Activated T-cell treated with anti-CD3 and anti-CD28 coated beads, Interleukin-2, amount 50 U/mL, for 24 hours (primary cell): ENCODE data around the gene UBE2S.

Experiments used
- DNase-seq: peaks from one replicate; pipeline ENCODE4 v3.0.0-alpha.2; 2020
- H3K27ac Mint-ChIP-seq: 2 replicates; pipeline ENCODE4 v1.8.0; 2020; ENCODE audit warnings: mild to moderate bottlenecking, mixed read lengths
- H3K27me3 Mint-ChIP-seq: 2 replicates; pipeline ENCODE4 v1.8.0; 2020; ENCODE audit warnings: mixed read lengths
- H3K36me3 Mint-ChIP-seq: 2 replicates; pipeline ENCODE4 v1.8.0; 2020; ENCODE audit warnings: low read depth, mixed read lengths
- H3K4me1 Mint-ChIP-seq: 2 replicates; pipeline ENCODE4 v1.8.0; 2020; ENCODE audit warnings: low read depth, mixed read lengths
- H3K4me3 Mint-ChIP-seq: 2 replicates; pipeline ENCODE4 v1.8.0; 2020; ENCODE audit warnings: mild to moderate bottlenecking, moderate library complexity, mixed read lengths
- H3K9me3 Mint-ChIP-seq: 2 replicates; pipeline ENCODE4 v1.8.0; 2020; ENCODE audit warnings: mixed read lengths

The UBE2S gene

DNA sequence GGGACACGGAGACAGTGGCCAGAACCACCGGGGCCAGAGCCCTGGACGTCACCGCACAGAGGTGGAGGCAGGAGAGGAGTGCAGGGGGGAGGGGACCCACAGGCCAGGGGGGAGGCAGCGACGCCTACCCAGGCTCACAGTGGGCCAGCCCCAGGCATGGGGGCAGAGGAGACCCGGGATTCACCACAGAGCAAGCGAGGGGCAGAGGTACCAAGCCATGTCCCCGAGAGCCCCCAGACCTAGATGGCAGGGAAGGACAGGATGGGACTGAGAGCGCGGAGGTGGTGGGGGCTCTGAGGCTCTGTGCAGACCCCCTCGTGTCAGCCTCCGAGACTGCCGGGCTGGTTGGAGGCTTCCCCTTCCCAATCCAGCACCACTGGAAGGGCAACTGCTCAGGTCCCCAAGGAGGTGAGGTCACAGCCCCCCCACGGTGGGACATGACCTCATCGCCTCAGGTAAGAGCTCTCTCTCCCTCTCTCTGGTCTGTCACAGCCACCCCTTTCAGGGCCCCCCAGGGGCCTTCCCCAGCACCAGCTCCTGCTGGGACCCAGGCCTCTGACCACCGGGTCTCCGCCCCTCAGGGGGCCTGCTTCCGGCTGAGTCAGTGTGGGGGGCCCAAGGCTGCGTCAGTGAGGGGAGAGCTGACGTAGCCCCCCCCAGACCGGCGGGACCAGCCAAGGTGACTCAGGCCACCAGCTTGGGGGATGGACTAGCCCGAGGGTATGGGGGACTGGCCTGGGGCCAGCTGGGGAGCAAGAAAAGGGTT is 35.1 kb downstream of the UBE2S start:
- no peak overlapping the region for H3K4me3 Mint-ChIP-seq
- H3K27me3 Mint-ChIP-seq, result peaks cover 67% of the 10 kb centered on the region
- H3K36me3 Mint-ChIP-seq, result no peaks in the 10 kb centered on the region
- peaks cover 12% of the 10 kb centered on the region for H3K4me1 Mint-ChIP-seq
- no peak for DNase-seq
- no peaks in the 10 kb centered on the region for H3K9me3 Mint-ChIP-seq
- H3K27ac Mint-ChIP-seq, result no peak overlapping the region

DNA sequence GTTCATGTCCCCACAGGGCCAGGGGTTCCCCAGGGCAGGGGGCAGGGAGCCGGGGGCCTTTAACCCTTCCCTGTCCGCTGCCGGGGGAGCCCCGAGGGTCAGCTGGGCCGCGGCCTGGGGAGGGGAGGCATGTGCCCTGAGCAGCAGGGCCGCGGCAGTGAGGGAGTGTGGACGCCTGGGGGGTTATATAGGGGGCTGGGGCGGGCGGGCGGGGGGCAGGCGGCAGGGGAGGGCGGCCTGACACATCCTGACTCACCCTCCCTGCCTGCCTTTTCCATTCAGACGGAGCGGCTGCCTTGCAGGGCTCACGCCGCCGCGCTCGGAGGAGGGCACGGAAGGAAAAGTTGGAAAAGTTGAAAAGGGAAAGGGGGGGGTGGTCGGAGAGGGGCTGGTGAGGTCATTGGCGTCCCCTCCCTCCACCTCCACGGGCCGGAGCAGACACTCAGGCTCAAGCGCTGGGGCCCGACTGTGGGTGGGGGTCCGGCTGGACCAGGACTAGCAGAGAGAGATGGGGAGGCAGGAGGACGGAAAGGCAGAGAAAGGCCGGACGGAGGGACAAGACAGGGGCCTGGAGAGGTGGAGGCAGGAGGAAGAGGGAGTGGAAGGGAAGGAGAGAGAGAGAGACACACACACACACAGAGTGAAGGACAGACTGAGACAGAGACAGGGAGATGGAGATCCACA is 37.1 kb downstream of the UBE2S start, which contains the start of gene IL11:
Gene IL11, minus strand, starts transcription at position 159 of the 684 bp plus-strand sequence. Its CDS starts 153 bp downstream, at position 6.
- peak within 1 kb of the TSS; percentile 57 for H3K4me3 Mint-ChIP-seq
- peaks cover 12% of the 10 kb centered on the region for H3K4me1 Mint-ChIP-seq
- H3K27me3 Mint-ChIP-seq, result peaks cover 61% of the 10 kb centered on the region
- H3K27ac Mint-ChIP-seq, result no peak within 1 kb of the TSS
- DNase-seq, result no peak
- H3K36me3 Mint-ChIP-seq, result no peaks in the 10 kb centered on the region
- no peaks in the 10 kb centered on the region for H3K9me3 Mint-ChIP-seq

DNA sequence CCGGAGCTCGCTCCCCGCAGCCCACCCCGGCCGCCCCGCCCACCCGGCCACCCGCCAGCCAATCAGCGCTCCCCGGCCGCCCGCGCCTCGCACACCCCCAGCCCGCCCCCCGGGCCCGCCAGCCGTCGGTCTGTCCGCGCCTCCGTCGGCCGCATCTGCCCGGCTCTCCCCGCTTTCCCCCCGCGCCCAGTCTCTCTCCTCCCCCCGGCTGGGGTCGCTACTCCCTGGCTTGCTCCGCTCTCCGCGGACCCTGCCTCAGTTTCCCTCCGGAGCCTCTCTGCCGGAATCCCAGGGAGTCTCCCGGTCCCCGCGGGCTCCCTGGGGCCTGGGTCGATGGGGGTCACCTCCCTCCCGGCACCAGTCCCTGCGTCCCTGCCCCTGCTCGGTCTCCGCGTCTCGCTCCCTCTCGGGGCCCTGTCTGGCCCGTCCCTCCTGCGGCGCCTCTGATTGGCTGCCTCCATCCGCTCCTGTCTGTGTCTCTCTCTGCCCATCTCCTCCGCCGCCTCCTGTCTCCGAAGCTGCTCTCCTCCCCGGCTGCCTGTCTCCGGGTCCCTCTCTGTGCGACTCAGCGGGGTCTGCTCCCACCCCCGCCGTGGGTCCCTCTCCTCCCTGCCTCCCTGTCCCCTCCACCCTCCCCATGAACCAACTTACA is 37.8 kb downstream of the UBE2S start:
- Mint-ChIP-seq H3K9me3 (no peaks in the 10 kb centered on the region), H3K36me3 (no peaks in the 10 kb centered on the region), H3K4me3 (peak overlapping the region; percentile 57), H3K27me3 (peaks cover 58% of the 10 kb centered on the region), H3K27ac (no peak overlapping the region), H3K4me1 (peaks cover 12% of the 10 kb centered on the region)
- peak; percentile 60 for DNase-seq

GRCh38 chr19:55368701-55369563 is 38.7 kb downstream of the UBE2S start:
- no peaks in the 10 kb centered on the region for H3K36me3 Mint-ChIP-seq
- H3K27ac Mint-ChIP-seq, result no peak overlapping the region
- peaks cover 56% of the 10 kb centered on the region for H3K27me3 Mint-ChIP-seq
- DNase-seq, result peak; percentile 55
- H3K4me1 Mint-ChIP-seq, result peaks cover 12% of the 10 kb centered on the region
- H3K4me3 Mint-ChIP-seq, result no peak overlapping the region
- H3K9me3 Mint-ChIP-seq, result no peaks in the 10 kb centered on the region

DNA sequence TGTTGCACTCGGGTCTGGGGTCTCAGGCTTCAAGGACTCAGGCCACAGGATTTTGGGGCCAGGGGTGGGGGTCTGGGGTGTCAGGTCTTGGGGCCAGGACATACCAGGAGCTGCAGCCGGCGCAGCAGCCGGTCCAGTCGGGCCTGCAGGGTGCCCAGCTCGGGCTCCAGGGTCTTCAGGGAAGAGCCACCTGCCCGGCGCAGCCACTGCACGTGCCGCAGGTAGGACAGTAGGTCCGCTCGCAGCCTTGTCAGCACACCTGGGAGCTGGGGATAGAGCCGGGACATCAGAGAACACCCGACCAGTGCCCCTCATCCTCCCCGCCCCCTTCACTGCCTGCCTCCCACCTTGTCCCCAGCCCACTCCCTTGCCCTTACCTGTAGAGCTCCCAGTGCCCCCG is 39.5 kb downstream of the UBE2S start:
- Mint-ChIP-seq H3K9me3 (no peaks in the 10 kb centered on the region), H3K4me3 (no peak overlapping the region), H3K36me3 (no peaks in the 10 kb centered on the region), H3K4me1 (peaks cover 9% of the 10 kb centered on the region), H3K27ac (no peak overlapping the region), H3K27me3 (peaks cover 50% of the 10 kb centered on the region)
- DNase-seq, result no peak

GRCh38 chr19:55366790-55367189 is 40.8 kb downstream of the UBE2S start:
- peaks cover 40% of the 10 kb centered on the region for H3K27me3 Mint-ChIP-seq
- no peak overlapping the region for H3K4me3 Mint-ChIP-seq
- H3K36me3 Mint-ChIP-seq, result no peaks in the 10 kb centered on the region
- H3K9me3 Mint-ChIP-seq, result no peaks in the 10 kb centered on the region
- H3K4me1 Mint-ChIP-seq, result peaks cover 6% of the 10 kb centered on the region
- no peak for DNase-seq
- no peak overlapping the region for H3K27ac Mint-ChIP-seq

- Mint-ChIP-seq H3K36me3 (no peaks in the 10 kb centered on the region), H3K27me3 (peaks cover 31% of the 10 kb centered on the region), H3K4me3 (no peak overlapping the region), H3K4me1 (peaks cover 6% of the 10 kb centered on the region), H3K27ac (no peak overlapping the region), H3K9me3 (no peaks in the 10 kb centered on the region)
- no peak for DNase-seq
These were observed 41.6 kb downstream of the UBE2S start for GRCh38 chr19:55365964-55366363.

GRCh38 chr19:55365245-55365644 is 42.3 kb downstream of the UBE2S start:
- DNase-seq, result no peak
- peaks cover 25% of the 10 kb centered on the region for H3K27me3 Mint-ChIP-seq
- H3K36me3 Mint-ChIP-seq, result no peaks in the 10 kb centered on the region
- no peaks in the 10 kb centered on the region for H3K9me3 Mint-ChIP-seq
- H3K27ac Mint-ChIP-seq, result no peak overlapping the region
- peaks cover 4% of the 10 kb centered on the region for H3K4me1 Mint-ChIP-seq
- H3K4me3 Mint-ChIP-seq, result no peak overlapping the region

- no peak within 1 kb of the TSS for H3K27ac Mint-ChIP-seq
- H3K4me1 Mint-ChIP-seq, result no peaks in the 10 kb centered on the region
- no peaks in the 10 kb centered on the region for H3K36me3 Mint-ChIP-seq
- H3K27me3 Mint-ChIP-seq, result peaks cover 12% of the 10 kb centered on the region
- H3K9me3 Mint-ChIP-seq, result no peaks in the 10 kb centered on the region
- no peak for DNase-seq
- H3K4me3 Mint-ChIP-seq, result no peak within 1 kb of the TSS
These were observed 44.4 kb downstream of the UBE2S start, which contains the start of gene GARIN5B for GRCh38 chr19:55362990-55363716. GARIN5B (minus strand) TSS chr19:55363260; CDS start chr19:55363066, 194 bp downstream.

DNA sequence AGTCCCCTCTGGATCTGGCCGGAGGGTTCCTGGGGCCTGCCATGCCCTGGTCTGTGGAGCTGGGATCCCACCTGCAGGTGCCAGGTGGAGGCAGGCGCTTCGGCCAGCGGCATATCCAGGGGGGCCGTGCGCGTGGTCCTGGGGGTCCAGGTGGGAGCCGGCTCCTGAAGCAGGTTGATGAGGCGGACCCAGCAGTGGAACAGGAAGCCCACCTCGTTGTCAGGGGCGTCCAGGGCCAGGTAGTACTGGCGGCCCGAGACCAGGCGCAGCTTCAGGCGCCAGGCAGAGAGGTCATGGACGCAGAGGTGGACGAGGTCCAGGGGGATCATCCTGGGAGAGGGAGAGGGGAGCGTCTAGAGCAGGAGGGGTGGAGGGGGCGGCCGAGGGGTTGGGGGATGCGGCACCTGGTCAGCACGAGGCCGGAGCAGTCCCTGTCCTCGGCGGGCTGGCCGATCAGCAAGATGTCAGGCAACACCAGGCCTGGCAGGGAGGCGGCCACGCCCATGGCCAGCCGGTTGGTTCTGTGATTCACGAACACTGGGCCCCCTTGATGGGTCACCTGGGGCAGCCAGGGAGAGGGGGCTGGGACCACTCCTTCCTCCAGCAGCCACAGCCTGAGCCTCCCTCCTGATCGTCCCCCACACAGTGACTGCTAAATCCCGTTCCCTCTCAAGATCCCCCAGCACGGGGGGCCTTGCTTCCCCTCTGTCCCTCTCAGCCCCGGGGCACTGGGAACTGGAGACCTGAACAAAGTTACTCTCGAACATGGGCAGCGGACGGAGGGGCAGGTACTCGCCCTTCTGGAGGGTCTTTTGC is 45.2 kb downstream of the UBE2S start:
- Mint-ChIP-seq H3K27ac (no peak overlapping the region), H3K9me3 (no peaks in the 10 kb centered on the region), H3K4me3 (no peak overlapping the region), H3K27me3 (peaks cover 7% of the 10 kb centered on the region), H3K4me1 (no peaks in the 10 kb centered on the region), H3K36me3 (no peaks in the 10 kb centered on the region)
- DNase-seq, result no peak

- Mint-ChIP-seq H3K27me3 (peaks cover 16% of the 10 kb centered on the region), H3K4me1 (no peaks in the 10 kb centered on the region), H3K27ac (no peak overlapping the region), H3K36me3 (no peaks in the 10 kb centered on the region), H3K9me3 (no peaks in the 10 kb centered on the region), H3K4me3 (no peak overlapping the region)
- no peak for DNase-seq
These were observed 46.7 kb downstream of the UBE2S start for GRCh38 chr19:55360902-55361301.

DNA sequence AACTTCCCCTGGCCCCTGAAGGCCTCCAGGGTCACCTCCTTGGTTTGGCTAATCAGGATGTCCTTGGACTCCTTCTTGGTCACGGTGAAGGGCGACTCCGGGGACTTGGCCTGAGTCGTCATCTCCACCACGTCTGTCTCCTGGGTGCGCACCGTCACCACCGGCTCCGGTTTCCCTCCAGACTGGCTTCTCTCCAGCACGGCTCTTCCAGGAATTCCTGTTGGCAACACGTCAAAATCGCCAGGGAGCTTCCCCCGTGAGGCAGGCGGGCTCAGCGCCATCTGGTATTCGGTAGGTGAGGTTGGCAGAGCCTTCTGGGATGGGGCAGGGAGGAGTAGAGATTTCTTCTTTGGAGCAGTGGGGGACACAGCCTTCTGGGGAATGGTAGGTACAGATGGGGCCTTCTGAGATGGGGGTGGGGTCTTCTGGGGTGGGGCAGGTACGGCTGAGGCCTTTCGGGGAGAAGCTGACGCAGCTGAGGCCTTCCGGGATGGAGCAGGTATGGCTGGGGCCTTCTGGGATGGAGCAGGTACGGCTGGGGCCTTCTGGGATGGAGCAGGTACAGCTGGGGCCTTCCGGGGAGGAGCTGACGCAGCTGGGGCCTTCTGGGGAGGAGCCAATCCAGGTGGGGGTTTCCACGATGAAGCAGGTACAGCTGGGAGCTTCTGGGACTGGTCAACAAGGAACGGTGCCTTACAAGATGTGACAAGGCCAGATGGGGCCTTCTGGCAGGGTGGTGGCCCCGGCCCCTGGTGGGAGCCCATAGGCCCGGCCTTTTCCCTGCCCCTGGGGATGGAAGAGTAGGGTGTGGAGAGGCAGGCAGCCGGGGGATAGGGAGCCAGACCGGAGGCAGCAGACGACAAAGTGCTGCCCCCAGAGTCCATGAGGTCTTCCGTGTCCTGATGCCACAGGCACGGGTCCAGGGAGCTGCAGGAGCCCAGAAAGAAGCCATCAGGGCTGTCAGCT is 48.4 kb downstream of the UBE2S start:
- H3K27ac Mint-ChIP-seq, result no peak overlapping the region
- no peaks in the 10 kb centered on the region for H3K36me3 Mint-ChIP-seq
- H3K4me1 Mint-ChIP-seq, result no peaks in the 10 kb centered on the region
- no peaks in the 10 kb centered on the region for H3K9me3 Mint-ChIP-seq
- no peak overlapping the region for H3K4me3 Mint-ChIP-seq
- peaks cover 26% of the 10 kb centered on the region for H3K27me3 Mint-ChIP-seq
- DNase-seq, result no peak
